ENCODE results near the gene MRTFB.

The MRTFB gene

GRCh38 chr16:14219983-14220382 is 148.9 kb downstream of the MRTFB start:
- Mint-ChIP-seq H3K27me3 (ENCODE audit: low read depth) (no peaks in the 10 kb centered on the region), H3K4me1 (ENCODE audit: low read depth) (no peaks in the 10 kb centered on the region), H3K4me3 (no peak overlapping the region), H3K36me3 (ENCODE audit: low read depth) (peaks cover 15% of the 10 kb centered on the region), H3K27ac (no peak overlapping the region), H3K9me3 (peaks cover 11% of the 10 kb centered on the region)

- peaks cover 12% of the 10 kb centered on the region for H3K36me3 Mint-ChIP-seq (ENCODE audit: low read depth)
- H3K4me3 Mint-ChIP-seq: no peak overlapping the region
These were observed 152.5 kb downstream of the MRTFB start for GRCh38 chr16:14223632-14224031.

GRCh38 chr16:14225457-14225856 is 154.3 kb downstream of the MRTFB start:
- Mint-ChIP-seq H3K4me1 (ENCODE audit: low read depth) (no peaks in the 10 kb centered on the region), H3K27ac (no peak overlapping the region), H3K27me3 (ENCODE audit: low read depth) (no peaks in the 10 kb centered on the region), H3K9me3 (peaks cover 11% of the 10 kb centered on the region), H3K4me3 (no peak overlapping the region), H3K36me3 (ENCODE audit: low read depth) (peaks cover 13% of the 10 kb centered on the region)

More at GRCh38 chr16:14223632-14224031, 152.5 kb downstream of the MRTFB start:
- Mint-ChIP-seq H3K4me1 (ENCODE audit: low read depth) (no peaks in the 10 kb centered on the region), H3K9me3 (peaks cover 11% of the 10 kb centered on the region), H3K27me3 (ENCODE audit: low read depth) (no peaks in the 10 kb centered on the region), H3K27ac (no peak overlapping the region)

GRCh38 chr16:14232106-14232864 is 161.2 kb downstream of the MRTFB start:
- Mint-ChIP-seq H3K4me1 (ENCODE audit: low read depth) (no peaks in the 10 kb centered on the region), H3K27ac (no peak overlapping the region), H3K27me3 (ENCODE audit: low read depth) (no peaks in the 10 kb centered on the region), H3K4me3 (no peak overlapping the region), H3K9me3 (no peaks in the 10 kb centered on the region), H3K36me3 (ENCODE audit: low read depth) (peaks cover 2% of the 10 kb centered on the region)

GRCh38 chr16:14236401-14236800 is 165.3 kb downstream of the MRTFB start:
- no peak overlapping the region for H3K4me3 Mint-ChIP-seq
- H3K36me3 Mint-ChIP-seq (ENCODE audit: low read depth): peaks cover 2% of the 10 kb centered on the region
- H3K27me3 Mint-ChIP-seq (ENCODE audit: low read depth): no peaks in the 10 kb centered on the region
- no peaks in the 10 kb centered on the region for H3K4me1 Mint-ChIP-seq (ENCODE audit: low read depth)
- H3K9me3 Mint-ChIP-seq: no peaks in the 10 kb centered on the region
- no peak overlapping the region for H3K27ac Mint-ChIP-seq

GRCh38 chr16:14238756-14239155 is 167.6 kb downstream of the MRTFB start:
- Mint-ChIP-seq H3K4me1 (ENCODE audit: low read depth) (no peaks in the 10 kb centered on the region), H3K4me3 (no peak overlapping the region)

GRCh38 chr16:14239791-14240190 is 168.7 kb downstream of the MRTFB start:
- H3K4me3 Mint-ChIP-seq: no peak overlapping the region

More at GRCh38 chr16:14238756-14239155, 167.6 kb downstream of the MRTFB start:
- Mint-ChIP-seq H3K27ac (no peak overlapping the region), H3K27me3 (ENCODE audit: low read depth) (no peaks in the 10 kb centered on the region), H3K9me3 (no peaks in the 10 kb centered on the region), H3K36me3 (ENCODE audit: low read depth) (peaks cover 2% of the 10 kb centered on the region)

GRCh38 chr16:14240219-14240843 is 169.2 kb downstream of the MRTFB start:
- no peaks in the 10 kb centered on the region for H3K27me3 Mint-ChIP-seq (ENCODE audit: low read depth)
- H3K4me1 Mint-ChIP-seq (ENCODE audit: low read depth): no peaks in the 10 kb centered on the region
- no peaks in the 10 kb centered on the region for H3K9me3 Mint-ChIP-seq
- H3K36me3 Mint-ChIP-seq (ENCODE audit: low read depth): peaks cover 2% of the 10 kb centered on the region
- no peak overlapping the region for H3K4me3 Mint-ChIP-seq
- no peak overlapping the region for H3K27ac Mint-ChIP-seq

More at GRCh38 chr16:14239791-14240190, 168.7 kb downstream of the MRTFB start:
- H3K27ac Mint-ChIP-seq: no peak overlapping the region
- H3K36me3 Mint-ChIP-seq (ENCODE audit: low read depth): peaks cover 2% of the 10 kb centered on the region
- no peaks in the 10 kb centered on the region for H3K4me1 Mint-ChIP-seq (ENCODE audit: low read depth)
- no peaks in the 10 kb centered on the region for H3K27me3 Mint-ChIP-seq (ENCODE audit: low read depth)
- no peaks in the 10 kb centered on the region for H3K9me3 Mint-ChIP-seq

- Mint-ChIP-seq H3K4me3 (no peak overlapping the region), H3K27ac (no peak overlapping the region), H3K36me3 (ENCODE audit: low read depth) (peaks cover 2% of the 10 kb centered on the region), H3K9me3 (no peaks in the 10 kb centered on the region), H3K4me1 (ENCODE audit: low read depth) (no peaks in the 10 kb centered on the region), H3K27me3 (ENCODE audit: low read depth) (no peaks in the 10 kb centered on the region)
These were observed 169.8 kb downstream of the MRTFB start for GRCh38 chr16:14240964-14241363.

GRCh38 chr16:14241631-14242030 is 170.5 kb downstream of the MRTFB start:
- Mint-ChIP-seq H3K27ac (no peak overlapping the region), H3K36me3 (ENCODE audit: low read depth) (peaks cover 2% of the 10 kb centered on the region)

GRCh38 chr16:14242769-14243168 is 171.7 kb downstream of the MRTFB start:
- peaks cover 2% of the 10 kb centered on the region for H3K36me3 Mint-ChIP-seq (ENCODE audit: low read depth)
- H3K27me3 Mint-ChIP-seq (ENCODE audit: low read depth): no peaks in the 10 kb centered on the region
- no peak overlapping the region for H3K27ac Mint-ChIP-seq
- no peak overlapping the region for H3K4me3 Mint-ChIP-seq
- H3K4me1 Mint-ChIP-seq (ENCODE audit: low read depth): no peaks in the 10 kb centered on the region
- H3K9me3 Mint-ChIP-seq: no peaks in the 10 kb centered on the region

More at GRCh38 chr16:14241631-14242030, 170.5 kb downstream of the MRTFB start:
- Mint-ChIP-seq H3K4me1 (ENCODE audit: low read depth) (no peaks in the 10 kb centered on the region), H3K4me3 (no peak overlapping the region), H3K27me3 (ENCODE audit: low read depth) (no peaks in the 10 kb centered on the region), H3K9me3 (no peaks in the 10 kb centered on the region)

- peak overlapping the region; percentile 23 for H3K27ac Mint-ChIP-seq
- H3K9me3 Mint-ChIP-seq: no peaks in the 10 kb centered on the region
These were observed 173.3 kb downstream of the MRTFB start for GRCh38 chr16:14244196-14245010.

GRCh38 chr16:14248791-14249190 is 177.7 kb downstream of the MRTFB start:
- H3K27ac Mint-ChIP-seq: no peak overlapping the region
- H3K9me3 Mint-ChIP-seq: no peaks in the 10 kb centered on the region
- no peaks in the 10 kb centered on the region for H3K27me3 Mint-ChIP-seq (ENCODE audit: low read depth)
- H3K36me3 Mint-ChIP-seq (ENCODE audit: low read depth): peaks cover 4% of the 10 kb centered on the region
- no peak overlapping the region for H3K4me3 Mint-ChIP-seq
- H3K4me1 Mint-ChIP-seq (ENCODE audit: low read depth): no peaks in the 10 kb centered on the region

More at GRCh38 chr16:14244196-14245010, 173.3 kb downstream of the MRTFB start:
- H3K4me1 Mint-ChIP-seq (ENCODE audit: low read depth): no peaks in the 10 kb centered on the region
- H3K27me3 Mint-ChIP-seq (ENCODE audit: low read depth): no peaks in the 10 kb centered on the region
- no peak overlapping the region for H3K4me3 Mint-ChIP-seq
- H3K36me3 Mint-ChIP-seq (ENCODE audit: low read depth): peaks cover 2% of the 10 kb centered on the region

- Mint-ChIP-seq H3K4me3 (no peak overlapping the region), H3K4me1 (ENCODE audit: low read depth) (no peaks in the 10 kb centered on the region), H3K36me3 (ENCODE audit: low read depth) (peaks cover 4% of the 10 kb centered on the region), H3K27me3 (ENCODE audit: low read depth) (no peaks in the 10 kb centered on the region), H3K27ac (no peak overlapping the region), H3K9me3 (no peaks in the 10 kb centered on the region)
These were observed 178.3 kb downstream of the MRTFB start for GRCh38 chr16:14249291-14250032.

All from T-helper 1 cell treated with Interleukin-12 subunit alpha and Interleukin-12 subunit beta and Interleukin-4 antibody, amounts not matched to agents 30 μg/mL and 1 μg/mL, for 36 hours (primary cell).